Measurements from ENCODE around the gene RAB13.

Gene RAB13

DNA sequence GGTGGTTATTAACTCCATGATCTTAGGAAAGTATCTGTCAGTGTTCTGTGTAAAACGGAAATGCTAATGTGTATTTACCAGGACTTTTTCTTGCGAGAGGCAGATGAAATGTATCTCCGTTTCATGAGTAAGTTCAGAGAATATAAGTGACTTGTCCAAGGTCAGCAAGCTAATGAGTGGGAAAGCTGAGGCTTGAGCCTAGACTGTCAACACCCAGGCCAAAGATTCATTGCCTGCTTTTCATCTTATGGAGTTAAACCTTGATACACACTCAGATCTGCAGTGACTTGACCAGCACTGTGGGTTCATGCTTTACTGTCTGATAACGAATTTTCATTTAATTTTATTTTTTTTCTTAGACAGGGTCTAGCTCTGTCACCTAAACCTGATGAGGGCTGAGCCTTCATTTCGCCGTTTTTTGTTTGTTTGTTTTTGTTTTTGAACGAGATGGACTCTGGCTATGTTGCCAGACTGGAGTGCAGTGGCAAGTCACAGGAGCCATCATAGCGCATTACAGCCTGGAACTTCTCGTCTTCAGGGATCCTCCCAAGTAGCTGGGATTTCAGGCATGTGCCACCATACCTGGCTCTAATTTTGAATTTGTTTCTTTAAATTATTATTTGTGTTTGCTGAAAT, 7.7 kb downstream of the RAB13 start:
- DNase-seq = no peak

- peak; percentile 31 to 92 (median 79) for DNase-seq
Measured at GRCh38 chr1:153977250-153978240, 8.6 kb downstream of the RAB13 start, which contains the start of gene JTB. JTB (minus strand) TSS chr1:153977674; CDS start chr1:153977252, 422 bp downstream.

DNA sequence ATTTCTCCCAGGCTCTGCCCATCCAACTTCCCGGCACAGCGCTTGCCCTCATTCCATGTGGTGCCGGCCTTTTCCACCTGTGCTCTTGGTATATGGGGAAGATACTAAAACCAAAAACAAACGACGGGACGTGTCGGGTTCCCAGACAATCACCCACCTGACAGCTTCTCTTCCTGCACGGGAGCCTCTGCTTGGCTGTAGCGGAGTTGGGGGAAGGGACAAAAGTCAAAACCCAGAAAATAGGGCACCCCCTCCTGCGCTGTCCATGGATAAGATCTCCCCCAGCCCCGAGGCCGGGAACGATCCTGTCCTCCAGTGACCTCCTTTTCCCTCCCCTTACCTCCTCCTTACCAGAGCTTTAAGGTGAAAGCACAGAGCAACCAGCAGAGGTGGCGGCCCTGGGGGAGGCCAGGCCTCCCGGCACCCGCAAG, 9.3 kb downstream of the RAB13 start:
- peak in 2 of 56 donors; percentile 5 to 14 for DNase-seq

DNA sequence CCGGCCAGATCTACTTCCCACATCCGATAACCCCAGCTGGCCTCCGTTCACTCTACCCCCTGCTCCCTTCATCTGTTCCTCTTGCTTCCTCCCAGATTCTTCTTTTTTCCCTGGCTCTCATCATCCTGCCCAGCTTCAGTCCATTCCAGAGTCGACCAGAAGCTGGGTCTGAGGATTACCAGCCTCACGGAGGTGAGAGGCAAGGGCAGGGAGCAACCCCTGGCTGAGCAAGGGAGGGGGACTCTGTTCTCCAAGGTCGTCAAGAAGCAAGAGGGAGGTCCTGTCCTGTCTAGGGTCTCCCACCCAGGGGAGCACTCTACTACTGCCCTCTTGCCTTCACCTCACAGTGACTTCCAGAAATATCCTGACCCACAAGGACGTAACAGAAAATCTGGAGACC, 12.6 kb downstream of the RAB13 start:
- DNase-seq = no peak

- no peak for DNase-seq
Measured at GRCh38 chr1:153973071-153973470, 13.1 kb downstream of the RAB13 start.

DNA sequence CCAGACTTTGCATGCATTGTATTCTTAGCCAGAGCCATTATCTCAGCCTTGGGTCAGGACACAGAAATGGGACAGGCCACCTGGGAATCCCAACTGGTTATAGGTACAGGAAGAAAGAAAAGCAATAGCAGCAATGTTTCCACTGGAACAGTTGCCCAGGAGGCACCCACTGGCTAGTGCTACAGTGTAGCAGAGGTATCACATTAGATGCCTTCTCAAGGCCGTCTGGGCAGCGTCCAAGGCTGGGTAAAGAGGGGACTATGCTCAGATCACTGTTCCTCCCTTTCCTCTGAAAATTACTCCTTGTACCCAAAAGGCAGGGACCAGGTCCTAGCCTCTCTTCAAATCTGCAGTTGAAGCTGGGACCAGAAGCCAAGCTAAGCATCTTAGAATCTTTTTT, 15.8 kb downstream of the RAB13 start:
- no peak for DNase-seq

- DNase-seq = no peak
Measured at GRCh38 chr1:153968972-153969371, 17.2 kb downstream of the RAB13 start.

GRCh38 chr1:153968408-153968807, 17.7 kb downstream of the RAB13 start:
- DNase-seq = no peak

GRCh38 chr1:153968000-153968363, 18.2 kb downstream of the RAB13 start:
- peak in 1 of 56 donors; percentile 56 for DNase-seq

- DNase-seq = peak in 55 of 56 donors; percentile 76 to 96 (median 88)
Measured at GRCh38 chr1:153967107-153967999, 18.8 kb downstream of the RAB13 start, which contains the start of gene CREB3L4. CREB3L4 (plus strand) TSS chr1:153967902; CDS start chr1:153968526, 624 bp downstream.

DNA sequence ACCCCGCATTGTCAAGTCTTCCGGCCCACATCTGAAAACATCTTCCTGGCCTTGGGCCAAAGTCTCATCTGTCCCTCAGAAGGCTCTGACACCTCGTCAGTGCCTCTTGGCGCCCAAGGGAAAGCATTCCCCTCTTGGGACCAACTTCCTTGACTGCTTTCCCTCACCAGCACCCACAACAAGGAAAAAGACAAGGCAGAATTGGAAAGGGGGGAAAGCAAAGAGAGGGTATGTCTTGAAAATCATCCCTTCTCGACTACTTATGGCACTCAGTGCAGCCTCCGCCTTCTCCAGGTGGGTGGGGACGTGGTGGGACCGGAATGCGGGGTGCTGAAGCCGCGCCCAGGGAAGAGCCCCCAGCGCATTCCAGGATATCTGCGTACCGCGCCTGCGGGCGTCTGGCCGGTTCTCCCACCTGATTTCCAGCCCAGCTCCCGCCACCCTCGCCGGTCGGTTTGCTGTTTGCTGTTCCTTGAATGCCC, 22.2 kb downstream of the RAB13 start:
- peak in 5 of 56 donors; percentile 14 to 52 (median 38) for DNase-seq

GRCh38 chr1:153963030-153963849, 22.9 kb downstream of the RAB13 start, which contains the start of gene SLC39A1:
SLC39A1 (minus strand) TSS chr1:153963537; CDS start chr1:153962715, 822 bp downstream.
- peak in 55 of 56 donors; percentile 68 to 98 (median 95) for DNase-seq

GRCh38 chr1:153962088-153963029, 23.8 kb downstream of the RAB13 start:
- DNase-seq = no peak

- no peak for DNase-seq
Measured at GRCh38 chr1:153961421-153961820, 24.7 kb downstream of the RAB13 start.

DNA sequence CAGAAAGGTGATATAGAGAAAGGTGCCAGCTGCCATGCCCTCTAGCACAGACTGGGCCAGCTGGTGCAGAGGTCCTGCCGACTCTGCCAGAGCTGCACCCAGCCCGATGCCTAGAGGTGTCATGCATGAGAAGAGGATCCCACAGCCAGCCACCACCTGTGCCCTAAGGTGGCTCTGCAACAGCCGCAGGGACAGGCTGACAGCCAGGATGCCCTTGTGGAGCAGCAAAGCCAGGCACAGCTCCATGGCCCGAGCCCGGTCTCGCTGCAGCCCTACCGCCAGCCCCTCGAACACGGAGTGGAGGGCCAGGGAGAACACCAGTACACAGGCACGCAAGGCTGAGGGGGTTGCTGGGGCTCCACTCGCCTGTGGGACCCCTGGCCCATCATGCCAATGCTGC, 25.9 kb downstream of the RAB13 start:
- no peak for DNase-seq

DNA sequence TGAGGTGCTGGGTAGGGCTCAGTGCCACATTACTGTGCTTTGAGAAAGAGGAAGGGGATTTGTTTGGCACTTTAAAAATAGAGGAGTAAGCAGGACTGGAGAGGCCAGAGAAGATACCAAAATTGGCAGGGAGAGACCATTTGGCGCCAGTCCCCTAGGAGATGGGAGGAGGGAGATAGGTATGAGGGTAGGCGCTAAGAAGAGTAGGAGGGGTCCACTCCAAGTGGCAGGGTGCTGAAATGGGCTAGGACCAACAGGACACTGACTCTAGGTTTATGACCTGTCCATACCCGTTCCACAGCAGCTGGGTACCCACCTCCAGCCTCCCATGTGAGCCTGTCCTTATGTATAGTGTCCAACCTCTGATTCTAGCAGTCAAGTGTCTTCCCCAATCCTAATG, 26.7 kb downstream of the RAB13 start:
- DNase-seq = no peak

DNA sequence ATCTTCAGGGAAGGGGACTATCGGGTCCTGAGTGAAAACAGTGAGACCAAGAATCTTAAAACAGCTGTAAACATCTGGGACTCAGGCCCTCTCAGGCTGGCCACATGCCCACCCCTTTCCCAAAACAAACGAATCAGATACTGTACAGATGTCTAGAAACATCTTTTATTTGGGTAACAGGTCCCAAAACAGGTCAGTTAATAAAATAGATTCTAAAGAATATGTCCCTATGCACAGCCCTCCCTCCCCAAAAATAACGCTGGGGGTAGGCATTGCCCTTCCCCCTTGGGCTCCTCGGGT, 27.2 kb downstream of the RAB13 start:
- peak in 2 of 56 donors; percentile 62 to 73 for DNase-seq

- DNase-seq = peak; percentile 65 to 100 (median 97)
Measured at GRCh38 chr1:153958111-153958960, 27.8 kb downstream of the RAB13 start, which contains the start of gene CRTC2. CRTC2 (minus strand) TSS chr1:153958612; CDS start chr1:153958497, 115 bp downstream.

Data from amygdala (tissue), 56 donors.